ENCODE results near the gene RXRA. TPM values are rescaled to one million over a fixed set of nuclear protein-coding genes. Genes with fewer than 3 reads are reported as not detected.
A peak's percentile ranks its signal among the peaks of the same experiment; 100 is the strongest.

Gene RXRA
- polyA plus RNA-seq, 3 donors = 15.8 to 91.0 (median 23.2) TPM

DNA sequence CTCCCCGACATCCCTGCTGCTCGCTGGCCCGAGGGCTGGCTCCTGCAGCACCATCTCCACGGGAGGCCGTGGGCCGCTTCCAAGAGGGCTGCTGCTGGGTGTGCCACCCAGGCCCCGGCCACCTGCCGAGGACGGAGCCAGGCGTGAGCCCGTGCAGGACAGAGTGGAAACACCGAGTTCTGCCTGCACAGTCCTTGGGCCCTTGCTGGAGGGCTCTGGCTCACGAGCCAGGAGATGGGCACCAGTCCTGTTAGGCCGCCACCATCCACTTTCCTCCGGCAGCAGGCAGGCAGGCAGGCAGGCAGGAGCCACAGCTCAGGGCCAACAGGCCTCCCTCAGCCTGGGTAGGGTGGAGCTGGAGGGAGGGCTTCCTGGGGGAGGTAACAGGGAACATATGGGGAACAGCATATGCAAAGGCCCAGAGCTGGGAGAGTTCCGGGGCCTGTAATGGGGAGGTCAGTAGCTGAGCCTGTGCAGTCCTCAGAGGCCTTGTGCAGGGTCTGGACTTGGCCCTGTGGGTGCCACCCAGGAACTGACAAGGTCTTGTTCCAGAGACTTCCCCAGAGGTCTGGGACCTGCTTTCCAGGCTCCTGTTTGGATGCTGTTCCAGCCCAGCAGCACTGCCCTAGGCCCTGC lies 31.9 kb downstream of the RXRA start:
- TF ChIP-seq CTCF (IDR thresholded peaks at IDR 0.05) = no peak
- H3K27ac ChIP-seq (ENCODE audit: low read depth in 1 of 2, low read length in 2 of 2) = peak overlapping the region; percentile 62 to 64
- H3K79me2 ChIP-seq (ENCODE audit: insufficient read depth, low read length) = peaks cover 100% of the 10 kb centered on the region
- Mint-ChIP-seq H3K27ac (peak overlapping the region in 2 of 7 donors; percentile 41 to 70), H3K27me3 (ENCODE audit: low read depth in 3 of 3) (peaks cover 0 to 2% (median 0%) of the 10 kb centered on the region in 3 donors), H3K36me3 (peaks cover 16 to 40% of the 10 kb centered on the region in 2 donors), H3K4me1 (peaks cover 81% of the 10 kb centered on the region), H3K9me3 (no peaks in the 10 kb centered on the region), H3K4me3 (no peak overlapping the region)
- peak overlapping the region in 1 of 3 experiments; percentile 14 for H3K4me3 ChIP-seq (replicated peaks in 1 of 3; ENCODE audit: low read depth in 2 of 3, low read length in 3 of 3)
- no peaks in the 10 kb centered on the region for H3K27me3 ChIP-seq (ENCODE audit: control insufficient read depth in 2 of 2, insufficient read depth in 2 of 2, low read length in 2 of 2)
- intact Hi-C loops (cut with micrococcal nuclease) = no loop called here
- peaks cover 100% of the 10 kb centered on the region for H4K20me1 ChIP-seq (ENCODE audit: insufficient read depth, low read length)
- H3K4me2 ChIP-seq (replicated peaks; ENCODE audit: extremely low read depth, low read length, poor library complexity, severe bottlenecking) = peak overlapping the region; percentile 56
- peaks cover 70 to 99% of the 10 kb centered on the region in 2 donors for H3K4me1 ChIP-seq (ENCODE audit: control insufficient read depth in 1 of 2, insufficient read depth in 2 of 2, low read length in 2 of 2)
- H3K9me3 ChIP-seq (replicated peaks in 1 of 2; ENCODE audit: control insufficient read depth in 1 of 2, insufficient read depth in 1 of 2, low read length in 2 of 2) = no peaks in the 10 kb centered on the region
- H2AFZ ChIP-seq (ENCODE audit: insufficient read depth, low read depth, low read length, poor library complexity, severe bottlenecking) = no peak overlapping the region
- WGBS (ENCODE audit: insufficient coverage) = 96% methylated on average over 16 of the region's 16 CpGs
- DNase-seq = no peak
- peak overlapping the region; percentile 21 for H3K9ac ChIP-seq (ENCODE audit: insufficient read depth, low read length, poor library complexity, severe bottlenecking)
- H3K36me3 ChIP-seq (replicated peaks in 1 of 2; ENCODE audit: control insufficient read depth in 1 of 2, insufficient read depth in 2 of 2, low read length in 2 of 2) = peaks cover 0 to 17% of the 10 kb centered on the region in 2 donors

- peak overlapping the region in 1 of 3 experiments; percentile 20 for H3K4me3 ChIP-seq (replicated peaks in 1 of 3; ENCODE audit: low read depth in 2 of 3, low read length in 3 of 3)
- intact Hi-C loops (cut with micrococcal nuclease) = no loop called here
- TF ChIP-seq CTCF (IDR thresholded peaks at IDR 0.05) = no peak
- Mint-ChIP-seq H3K27ac (peak overlapping the region; percentile 34 to 78 (median 71)), H3K4me1 (peaks cover 82% of the 10 kb centered on the region), H3K27me3 (ENCODE audit: low read depth in 3 of 3) (peaks cover 0 to 2% (median 0%) of the 10 kb centered on the region in 3 donors), H3K4me3 (no peak overlapping the region), H3K36me3 (peaks cover 12 to 37% of the 10 kb centered on the region in 2 donors), H3K9me3 (no peaks in the 10 kb centered on the region)
- H3K27me3 ChIP-seq (ENCODE audit: control insufficient read depth in 2 of 2, insufficient read depth in 2 of 2, low read length in 2 of 2) = no peaks in the 10 kb centered on the region
- H3K27ac ChIP-seq (ENCODE audit: low read depth in 1 of 2, low read length in 2 of 2) = peak overlapping the region; percentile 62 to 64
- H3K9me3 ChIP-seq (replicated peaks in 1 of 2; ENCODE audit: control insufficient read depth in 1 of 2, insufficient read depth in 1 of 2, low read length in 2 of 2) = no peaks in the 10 kb centered on the region
- H3K79me2 ChIP-seq (ENCODE audit: insufficient read depth, low read length) = peaks cover 100% of the 10 kb centered on the region
- peak overlapping the region; percentile 21 for H3K9ac ChIP-seq (ENCODE audit: insufficient read depth, low read length, poor library complexity, severe bottlenecking)
- H4K20me1 ChIP-seq (ENCODE audit: insufficient read depth, low read length) = peaks cover 100% of the 10 kb centered on the region
- peak overlapping the region; percentile 56 for H3K4me2 ChIP-seq (replicated peaks; ENCODE audit: extremely low read depth, low read length, poor library complexity, severe bottlenecking)
- no peak for DNase-seq
- peaks cover 0 to 15% of the 10 kb centered on the region in 2 donors for H3K36me3 ChIP-seq (replicated peaks in 1 of 2; ENCODE audit: control insufficient read depth in 1 of 2, insufficient read depth in 2 of 2, low read length in 2 of 2)
- WGBS (ENCODE audit: insufficient coverage) = 51% methylated on average over 7 of the region's 17 CpGs
- no peak overlapping the region for H2AFZ ChIP-seq (ENCODE audit: insufficient read depth, low read depth, low read length, poor library complexity, severe bottlenecking)
- peaks cover 71 to 100% of the 10 kb centered on the region in 2 donors for H3K4me1 ChIP-seq (ENCODE audit: control insufficient read depth in 1 of 2, insufficient read depth in 2 of 2, low read length in 2 of 2)
Observed at GRCh38 chr9:134358662-134359319, 32.5 kb downstream of the RXRA start.
